NCI-H2029 (cell line): ENCODE measurements around the gene VAMP3.

ENCODE experiments used
- DNase-seq: peaks from one replicate; lab custom pipeline; 2025; lab: John Stamatoyannopoulos, UW

The VAMP3 gene, protein sequence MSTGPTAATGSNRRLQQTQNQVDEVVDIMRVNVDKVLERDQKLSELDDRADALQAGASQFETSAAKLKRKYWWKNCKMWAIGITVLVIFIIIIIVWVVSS

GRCh38 chr1:7770997-7771822, at the start of gene VAMP3:
TSS of gene VAMP3 (plus strand) at chr1:7771296. CDS start at chr1:7771384, 88 bp downstream.
- DNase-seq: peak; percentile 35

- no peak for DNase-seq
These were observed 49.0 kb upstream of the VAMP3 start for GRCh38 chr1:7721940-7722669.

DNA sequence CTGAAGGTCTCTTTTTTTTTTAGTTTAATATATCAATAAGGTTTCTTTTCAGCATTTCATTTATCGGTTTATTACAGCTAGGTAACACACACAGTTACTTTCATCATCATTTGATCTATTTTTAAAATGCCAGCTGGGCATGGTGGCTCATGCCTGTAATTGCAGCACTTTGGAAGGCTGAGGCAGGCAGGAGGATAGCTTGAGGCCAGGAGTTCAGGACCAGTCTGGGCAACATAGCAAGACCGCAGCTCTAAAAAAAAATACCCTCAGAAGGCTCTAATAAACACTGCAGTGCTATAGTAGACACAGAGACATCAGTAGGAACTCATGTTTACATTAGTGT, 48.5 kb upstream of the VAMP3 start:
- DNase-seq: no peak

DNA sequence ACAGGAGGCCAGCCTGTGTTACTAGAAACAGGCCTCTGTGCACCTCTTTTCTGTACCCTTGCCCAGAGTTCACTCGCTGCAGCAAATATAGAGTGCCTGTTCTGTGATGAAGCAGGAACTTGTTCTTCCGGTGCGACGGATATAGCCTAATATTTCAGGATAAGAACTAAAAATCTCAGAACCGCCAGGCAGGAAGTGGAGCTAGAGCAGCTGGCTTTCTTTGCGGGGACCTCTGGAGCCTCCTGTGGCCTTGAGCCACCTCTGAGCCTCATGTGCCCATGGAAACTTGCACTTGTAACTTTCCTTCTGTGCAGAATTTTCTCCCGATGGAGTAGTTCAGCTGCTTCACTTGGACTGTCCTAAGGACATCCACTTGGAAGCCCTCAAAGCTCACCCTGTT, 44.5 kb upstream of the VAMP3 start:
- DNase-seq: no peak

DNA sequence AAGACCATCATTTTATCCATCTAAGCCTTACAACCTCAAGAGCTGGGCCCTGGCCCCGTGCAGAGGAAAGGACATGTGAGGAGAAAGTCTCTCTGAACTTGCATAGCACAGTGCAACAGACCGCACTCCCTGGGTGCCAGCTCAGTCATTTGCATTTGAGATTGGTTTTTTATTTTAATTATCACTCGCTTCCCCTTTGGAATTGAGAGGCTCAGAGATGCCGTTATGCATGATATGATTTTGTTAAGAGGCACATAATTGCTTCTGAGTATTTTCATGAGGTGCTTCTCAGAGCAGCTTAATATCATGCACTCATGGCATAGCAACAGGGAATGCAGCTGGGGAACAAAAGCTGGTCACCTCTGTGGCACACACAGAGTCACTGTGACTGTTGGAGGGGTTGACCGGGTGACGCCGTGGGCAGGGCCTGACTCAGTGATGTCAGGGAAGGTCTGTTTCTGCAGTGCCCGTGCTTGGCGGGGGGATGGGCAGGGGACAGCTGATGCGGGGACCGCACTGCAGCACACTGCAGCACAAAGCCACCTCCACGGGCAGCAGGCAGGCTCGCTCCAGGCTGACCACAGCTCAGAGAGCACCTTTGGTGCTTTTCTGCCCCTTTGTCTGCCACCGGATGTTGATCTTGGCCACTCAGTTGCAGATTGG, 43.2 kb upstream of the VAMP3 start:
- no peak for DNase-seq

- no peak for DNase-seq
These were observed 41.3 kb upstream of the VAMP3 start for GRCh38 chr1:7729761-7730160.

DNA sequence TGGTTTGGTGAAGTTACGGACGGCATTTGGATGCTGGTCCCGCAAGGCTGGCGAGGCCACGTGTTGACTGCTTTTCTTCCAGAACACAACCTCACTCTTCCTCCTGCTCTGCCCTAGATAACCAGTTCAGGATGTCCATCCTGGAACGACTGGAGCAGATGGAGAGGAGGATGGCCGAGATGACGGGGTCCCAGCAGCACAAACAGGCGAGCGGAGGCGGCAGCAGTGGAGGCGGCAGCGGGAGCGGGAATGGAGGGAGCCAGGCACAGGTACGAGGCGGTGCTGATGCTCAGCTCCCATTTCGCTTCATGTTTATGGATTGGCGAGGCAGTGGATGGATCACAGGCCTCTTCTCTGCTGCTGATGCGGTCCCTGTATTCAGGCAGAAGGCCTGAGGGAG, 38.8 kb upstream of the VAMP3 start:
- no peak for DNase-seq

DNA sequence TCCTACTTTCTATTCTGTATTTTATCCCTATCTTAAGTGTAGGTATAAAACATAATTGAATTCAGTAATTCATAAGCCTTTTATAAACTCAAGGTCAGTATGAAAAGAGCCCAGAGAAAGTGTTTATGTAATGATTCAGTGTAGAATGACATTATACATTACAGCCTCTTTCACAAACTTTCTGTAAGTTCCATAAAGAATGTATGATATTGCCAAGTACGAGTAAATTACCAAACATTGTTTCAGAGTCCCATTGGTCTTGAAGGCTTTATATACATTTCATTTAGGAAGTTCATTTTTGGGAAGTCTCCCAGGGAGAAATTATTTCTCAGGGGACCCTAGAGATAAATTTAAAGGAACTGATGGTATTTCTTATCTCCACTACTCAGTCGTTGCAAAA, 37.8 kb upstream of the VAMP3 start:
- no peak for DNase-seq

GRCh38 chr1:7738044-7738443, 33.1 kb upstream of the VAMP3 start:
- DNase-seq: no peak

DNA sequence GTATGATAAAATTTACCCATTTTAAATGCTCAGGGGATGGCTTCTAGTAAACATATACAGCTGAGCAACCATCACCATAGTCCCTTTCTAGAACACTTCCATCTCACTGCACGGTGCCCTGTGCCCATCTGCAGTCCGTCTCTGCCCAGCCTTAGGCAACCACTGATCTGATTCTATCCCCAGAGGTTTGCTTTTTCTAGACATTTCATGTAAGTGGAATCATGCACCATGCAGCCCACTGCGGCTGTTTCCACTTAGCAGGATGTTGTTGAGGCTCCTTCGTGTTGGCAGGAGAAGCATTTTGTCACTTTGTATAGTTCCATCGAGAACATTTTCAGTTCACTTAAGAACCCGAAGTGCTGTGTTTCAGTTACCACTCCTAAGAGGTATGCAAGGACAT, 27.8 kb upstream of the VAMP3 start:
- no peak for DNase-seq

DNA sequence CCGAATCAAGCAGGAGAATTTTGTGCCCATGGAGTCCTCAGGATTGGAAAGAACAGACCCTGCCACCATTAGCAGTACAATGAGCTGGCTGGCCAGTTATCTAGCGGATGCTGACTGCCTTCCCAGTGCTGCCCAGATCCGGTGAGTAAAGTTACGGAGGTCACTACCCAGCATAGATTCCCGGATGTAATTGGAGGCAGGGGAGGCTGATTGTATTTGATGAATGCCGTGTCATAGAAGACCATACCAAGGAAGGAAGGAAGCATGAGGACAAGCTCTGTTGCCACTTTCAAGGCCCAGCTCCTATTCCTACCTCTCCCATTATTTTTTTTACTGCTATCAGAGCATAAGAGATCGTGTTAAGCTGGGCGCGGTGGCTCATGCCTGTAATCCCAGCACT, 26.2 kb upstream of the VAMP3 start:
- DNase-seq: no peak

DNA sequence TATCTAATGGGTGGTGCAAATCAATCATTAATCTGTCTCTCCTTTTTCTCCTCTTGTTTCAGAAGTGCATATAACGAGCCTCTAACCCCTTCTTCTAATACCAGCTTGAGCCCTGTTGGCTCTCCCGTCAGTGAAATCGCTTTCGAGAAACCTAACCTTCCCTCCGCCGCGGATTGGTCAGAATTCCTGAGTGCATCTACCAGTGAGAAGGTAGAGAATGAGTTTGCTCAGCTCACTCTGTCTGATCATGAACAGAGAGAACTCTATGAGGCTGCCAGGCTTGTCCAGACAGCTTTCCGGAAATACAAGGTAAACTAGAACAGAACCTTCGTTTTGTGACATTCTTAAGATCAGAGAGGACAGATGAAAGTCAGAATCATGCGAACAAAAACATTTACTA, 25.3 kb upstream of the VAMP3 start:
- no peak for DNase-seq

- DNase-seq: no peak
These were observed 23.5 kb upstream of the VAMP3 start for GRCh38 chr1:7747605-7748004.

DNA sequence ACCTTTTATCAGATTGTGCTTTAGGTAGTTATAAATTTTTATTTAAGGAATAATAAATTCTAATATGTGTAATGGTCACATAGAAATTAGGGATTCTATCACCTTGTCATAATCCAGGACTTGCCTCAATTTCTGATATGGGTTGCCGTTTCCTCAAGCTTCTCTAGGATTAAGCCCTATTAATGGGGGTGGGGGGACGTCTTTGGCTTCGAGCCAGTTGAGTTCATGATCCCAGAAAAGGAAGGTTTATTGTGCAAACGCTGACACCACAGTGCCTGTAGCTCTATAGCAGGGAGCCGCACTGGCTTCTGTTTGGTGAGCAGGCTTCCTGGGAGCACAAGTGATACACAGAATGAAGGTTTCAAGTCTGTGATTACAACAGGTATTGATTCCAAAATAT, 22.0 kb upstream of the VAMP3 start:
- no peak for DNase-seq

DNA sequence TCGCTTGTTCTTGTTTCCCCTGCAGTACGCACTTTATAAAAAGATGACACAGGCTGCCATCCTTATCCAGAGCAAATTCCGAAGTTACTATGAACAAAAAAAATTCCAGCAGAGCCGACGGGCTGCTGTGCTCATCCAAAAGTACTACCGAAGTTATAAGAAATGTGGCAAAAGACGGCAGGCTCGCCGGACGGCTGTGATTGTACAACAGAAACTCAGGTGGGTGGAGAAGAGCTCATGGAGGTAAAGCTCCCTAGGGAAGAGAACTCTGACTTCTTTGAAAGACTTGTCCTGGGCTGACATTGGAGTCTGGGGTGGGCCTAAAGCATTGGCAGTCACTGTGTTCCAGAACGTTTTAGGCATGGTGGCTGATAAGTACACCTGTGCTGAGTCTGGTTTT, 19.9 kb upstream of the VAMP3 start:
- DNase-seq: no peak

- peak; percentile 55 for DNase-seq
These were observed 18.3 kb upstream of the VAMP3 start for GRCh38 chr1:7752512-7753417.

GRCh38 chr1:7753641-7754040, 17.5 kb upstream of the VAMP3 start:
- no peak for DNase-seq

- DNase-seq: no peak
These were observed 16.9 kb upstream of the VAMP3 start for GRCh38 chr1:7754234-7754633.

GRCh38 chr1:7755448-7755847, 15.6 kb upstream of the VAMP3 start:
- no peak for DNase-seq

DNA sequence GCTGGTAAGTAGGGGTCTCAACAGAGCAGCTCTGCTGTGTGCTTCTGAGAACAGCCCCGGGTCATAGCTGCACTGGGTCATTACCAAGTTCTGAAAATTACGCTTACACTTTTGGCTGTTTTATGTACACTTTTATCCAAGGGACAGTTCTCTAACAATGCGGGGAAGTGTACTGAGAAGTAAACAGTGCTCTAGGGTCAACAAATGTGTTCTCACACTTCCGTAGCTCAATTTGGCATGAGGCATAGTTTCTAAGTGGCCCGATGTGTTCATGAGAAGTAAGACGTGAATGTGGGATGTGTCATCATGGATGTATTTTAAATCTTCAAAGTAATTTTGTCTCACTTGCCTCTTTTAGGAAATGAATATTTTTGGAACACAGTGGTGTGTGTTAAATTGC, 10.9 kb upstream of the VAMP3 start:
- no peak for DNase-seq

DNA sequence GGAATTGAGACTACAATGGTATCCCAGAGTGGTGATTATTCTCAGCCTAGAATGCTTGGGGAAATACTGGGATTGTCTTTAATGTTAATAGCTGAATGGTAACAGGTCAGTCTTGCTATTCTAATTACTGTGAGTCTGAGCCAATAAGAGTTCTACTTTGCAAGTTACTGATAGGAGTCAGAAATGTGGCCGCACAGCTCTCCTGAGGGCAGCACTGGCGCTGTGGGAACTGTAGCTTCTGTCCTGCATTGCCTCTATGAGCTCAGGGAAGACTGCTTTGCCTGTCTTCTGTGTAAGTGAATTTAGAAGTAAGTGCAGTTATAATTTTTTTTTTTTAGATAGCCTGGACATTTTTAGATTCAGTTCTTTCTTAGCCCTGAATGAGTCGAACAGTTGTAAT, 10.0 kb upstream of the VAMP3 start:
- no peak for DNase-seq

- no peak for DNase-seq
These were observed 3.9 kb upstream of the VAMP3 start for GRCh38 chr1:7767176-7767575.
